Adrenal gland (tissue), 5 donors: Measurements from ENCODE around the gene PLCB1.

Source experiments
- CTCF ChIP-seq, 6 experiments: fragments of 450-650 bp in 4 of 6; fragments of 200-600 bp in 2 of 6; sonication (generic) in 1 of 6; IDR thresholded peaks; 1 replicate in 5 of 6; 2 replicates in 1 of 6; pipeline versions ENCODE4 v1.5.1 to v1.8.0; 2016 to 2021; ENCODE audit warnings: antibody characterized with exemption in 6 of 6, mild to moderate bottlenecking in 2 of 6, moderate library complexity in 1 of 6
- POLR2A ChIP-seq, 2 donors: fragments of 450-650 bp; IDR thresholded peaks; one replicate each; pipeline ENCODE4 v1.6.1; 2017; ENCODE audit warnings: antibody characterized with exemption in 2 of 2, mild to moderate bottlenecking in 2 of 2, moderate library complexity in 1 of 2
- donor health status: DM: no; HTN: no; CAD: no.

GRCh38 chr20:8663424-8663823 is 531.4 kb downstream of the PLCB1 start:
- TF ChIP-seq CTCF (IDR thresholded peaks at IDR 0.05): no peak
- TF ChIP-seq POLR2A (IDR thresholded peaks at IDR 0.05): no peak
